Islet precursor cell (in vitro differentiated cells): ENCODE results near the gene KLHL1.

ENCODE experiments used
- DNase-seq: peaks from one replicate; pipeline ENCODE4 v3.0.0-alpha.2; 2018

KLHL1 gene

DNA sequence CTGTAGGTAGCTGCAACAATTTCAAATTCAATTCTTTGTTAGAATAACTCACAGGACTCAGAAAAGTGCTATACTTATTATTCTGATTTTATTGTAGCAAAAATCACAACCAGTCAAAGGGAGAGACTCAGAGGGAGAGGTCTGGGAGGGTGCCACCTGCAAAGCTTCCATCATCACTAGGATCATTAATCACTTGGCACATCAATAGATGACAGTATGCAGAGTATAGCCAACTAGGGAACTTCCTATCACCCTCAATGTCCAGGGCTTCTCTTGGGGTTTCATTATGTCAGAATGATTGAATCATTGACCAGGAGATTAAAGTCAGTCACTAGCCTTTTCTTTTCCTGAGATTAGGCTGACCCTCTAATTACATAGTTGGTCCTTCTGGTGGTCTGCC, 432.0 kb downstream of the KLHL1 start:
- no peak for DNase-seq

DNA sequence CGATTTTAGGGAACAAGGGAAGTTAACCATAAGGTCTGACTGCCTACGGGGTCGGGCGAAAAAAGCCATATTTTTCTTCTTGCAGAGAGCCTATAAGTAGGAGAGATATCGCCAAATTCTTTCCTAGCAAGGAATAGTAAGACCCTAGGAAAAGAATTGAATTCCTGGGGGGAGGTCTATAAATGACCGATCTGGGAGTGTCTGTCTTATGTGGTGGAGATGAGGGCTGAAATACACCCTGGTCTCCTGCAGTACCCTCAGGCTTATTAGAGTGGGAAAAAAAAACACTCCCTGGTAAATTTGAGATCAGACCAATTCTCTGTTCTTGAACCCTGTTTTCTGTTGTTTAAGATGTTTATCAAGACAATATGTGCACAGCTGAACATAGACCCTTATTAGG, 448.1 kb downstream of the KLHL1 start:
- DNase-seq = no peak

DNA sequence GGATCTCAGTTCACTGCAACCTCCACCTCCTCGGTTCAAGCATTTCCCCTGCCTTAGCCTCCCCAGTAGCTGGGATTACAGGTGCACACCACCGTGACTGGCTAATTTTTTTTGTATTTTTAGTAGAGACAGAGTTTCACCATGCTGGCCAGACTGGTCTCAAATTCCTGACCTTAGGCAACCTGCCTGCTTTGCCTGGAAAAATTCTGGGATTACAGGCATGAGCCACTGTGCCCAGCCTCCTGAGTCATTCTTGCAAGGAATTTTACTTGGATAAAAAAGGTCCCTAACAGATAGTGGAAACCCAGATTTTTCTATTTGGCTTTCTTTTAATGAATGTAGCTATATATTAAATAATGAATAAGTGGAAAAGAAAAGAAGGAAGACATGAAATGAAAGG, 450.6 kb downstream of the KLHL1 start:
- no peak for DNase-seq

GRCh38 chr13:69654392-69654791, 453.9 kb downstream of the KLHL1 start:
- DNase-seq = no peak
